Amygdala (tissue), 56 donors: ENCODE results near the gene LYZL2.
"Not testable (repeated sequence)": the region's sequence is repeated elsewhere in the genome, so short reads cannot be mapped to it uniquely, and the experiment has no call there.

ENCODE experiments used
- DNase-seq, 56 donors: peaks; one replicate each; lab custom pipeline; 2025; lab: John Stamatoyannopoulos, UW

The LYZL2 gene

GRCh38 chr10:30596013-30596412 is 33.5 kb downstream of the LYZL2 start:
- no peak for DNase-seq

- no peak for DNase-seq
Observed at GRCh38 chr10:30594077-30594476, 35.5 kb downstream of the LYZL2 start.

- not testable (repeated sequence) for DNase-seq
Observed at GRCh38 chr10:30592770-30593169, 36.8 kb downstream of the LYZL2 start.

- peak in 20 of 56 donors; percentile 1 to 48 (median 12) for DNase-seq
Observed at GRCh38 chr10:30591249-30591670, 38.3 kb downstream of the LYZL2 start.

- DNase-seq: no peak
Observed at GRCh38 chr10:30589441-30589840, 40.1 kb downstream of the LYZL2 start.

GRCh38 chr10:30587522-30588031 is 42.0 kb downstream of the LYZL2 start:
- DNase-seq: peak in 6 of 56 donors; percentile 0 to 12 (median 3)

- DNase-seq: no peak
Observed at GRCh38 chr10:30586828-30587227, 42.7 kb downstream of the LYZL2 start.

GRCh38 chr10:30583778-30584415 is 45.7 kb downstream of the LYZL2 start:
- peak in 19 of 56 donors; percentile 1 to 61 (median 14) for DNase-seq

GRCh38 chr10:30581779-30582380 is 47.7 kb downstream of the LYZL2 start:
- DNase-seq: peak in 1 of 56 donors; percentile 20

- DNase-seq: no peak
Observed at GRCh38 chr10:30580676-30581075, 48.9 kb downstream of the LYZL2 start.

- DNase-seq: no peak
Observed at GRCh38 chr10:30580241-30580640, 49.3 kb downstream of the LYZL2 start.

GRCh38 chr10:30579574-30579973 is 50.0 kb downstream of the LYZL2 start:
- no peak for DNase-seq

GRCh38 chr10:30577048-30577447 is 52.5 kb downstream of the LYZL2 start:
- no peak for DNase-seq

- DNase-seq: no peak
Observed at GRCh38 chr10:30576641-30577040, 52.9 kb downstream of the LYZL2 start.

GRCh38 chr10:30574432-30574796 is 55.1 kb downstream of the LYZL2 start:
- no peak for DNase-seq

GRCh38 chr10:30573721-30574431 is 55.7 kb downstream of the LYZL2 start:
- DNase-seq: no peak

GRCh38 chr10:30565449-30565848 is 64.1 kb downstream of the LYZL2 start:
- no peak for DNase-seq

GRCh38 chr10:30562787-30563186 is 66.8 kb downstream of the LYZL2 start:
- DNase-seq: no peak
